MCF 10A (cell line): Measurements from ENCODE around the gene ESR1. TPM values are rescaled to one million over a fixed set of nuclear protein-coding genes. Genes with fewer than 3 reads are reported as not detected.
A peak's percentile ranks its signal among the peaks of the same experiment; 100 is the strongest.
"Not testable (repeated sequence)": the region's sequence is repeated elsewhere in the genome, so short reads cannot be mapped to it uniquely, and the experiment has no call there.

Source experiments
- BruUV-seq: library from RNA; stranded (reverse); fragments of 400-500 nt; replicated peaks from 2 replicates; lab custom pipeline; 2021; lab: Mats Ljungman, UMichigan
- CTCF ChIA-PET: fragments of 300-600 bp; sonication (Branson Sonifier 250); formaldehyde crosslinking; extraction: SDS; loops from one replicate; lab custom pipeline; 2021; ENCODE audit warnings: antibody characterized with exemption, inconsistent platforms; lab: Yijun Ruan, JAX
- POLR2A ChIA-PET: fragments of 300-600, 350-650 bp; sonication (Branson Sonifier 250); formaldehyde crosslinking; extraction: SDS; loops from one replicate; lab custom pipeline; 2020; ENCODE audit warnings: antibody characterized with exemption, inconsistent platforms; lab: Yijun Ruan, JAX
- DNase-seq: peaks from one replicate; pipeline ENCODE4 v3.0.0-alpha.2; 2018; ENCODE audit not compliant: unreplicated experiment
- H3K27ac Mint-ChIP-seq: one replicate; pipeline ENCODE4 v1.8.0; 2022; ENCODE audit warnings: mild to moderate bottlenecking, low read depth, mixed read lengths; ENCODE audit not compliant: unreplicated experiment
- H3K27me3 Mint-ChIP-seq: one replicate; pipeline ENCODE4 v1.8.0; 2022; ENCODE audit warnings: mixed read lengths; ENCODE audit not compliant: insufficient read depth, unreplicated experiment
- H3K36me3 Mint-ChIP-seq: one replicate; pipeline ENCODE4 v1.8.0; 2022; ENCODE audit warnings: mild to moderate bottlenecking, moderate library complexity, mixed read lengths; ENCODE audit not compliant: insufficient read depth, unreplicated experiment
- H3K4me1 Mint-ChIP-seq: one replicate; pipeline ENCODE4 v1.8.0; 2022; ENCODE audit warnings: mixed read lengths; ENCODE audit not compliant: insufficient read depth, unreplicated experiment
- H3K4me3 Mint-ChIP-seq: one replicate; pipeline ENCODE4 v1.8.0; 2022; ENCODE audit warnings: mild to moderate bottlenecking, moderate library complexity, mixed read lengths; ENCODE audit not compliant: unreplicated experiment
- H3K9me3 Mint-ChIP-seq: one replicate; pipeline ENCODE4 v1.8.0; 2022; ENCODE audit warnings: mixed read lengths; ENCODE audit not compliant: unreplicated experiment
- intact Hi-C: fragments of 100-400 bp; cut with micrococcal nuclease; formaldehyde crosslinking; loops from 2 replicates; pipeline ENCODE4 v1.14.1; 2022
- total RNA-seq: library from RNA; stranded (reverse); gene quantifications from 2 replicates; pipeline ENCODE4 v1.2.3, GENCODE V29; 2022
- TF ChIP-seq, protein P1 (sequence below): fragments of 200-600 bp; IDR thresholded peaks from one replicate; pipeline ENCODE4 v1.8.0; 2022; ENCODE audit warnings: antibody characterized with exemption, mild to moderate bottlenecking; ENCODE audit not compliant: unreplicated experiment

The ESR1 gene
- total RNA-seq, 1 experiment from 2014 or later, result 0.05 TPM

DNA sequence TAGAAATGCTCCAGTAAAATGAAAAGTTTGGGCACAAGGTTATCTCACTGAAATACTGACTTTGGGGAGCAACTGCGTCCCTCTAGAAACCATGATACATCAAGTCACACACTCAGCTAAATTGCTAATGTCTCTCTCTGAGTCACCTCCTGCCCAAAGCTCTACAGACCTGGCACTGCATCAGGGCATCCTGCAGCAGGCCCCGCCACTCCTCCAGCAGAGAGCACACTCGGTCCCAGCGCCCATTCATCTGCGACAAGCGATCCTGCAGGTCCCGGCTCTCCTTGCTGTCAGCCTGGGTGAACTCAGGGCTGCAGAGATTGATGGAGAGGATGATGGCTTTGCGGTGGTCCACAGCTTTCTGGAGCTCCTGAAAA lies 329.0 kb downstream of the ESR1 start:
- POLR2A ChIA-PET, result interaction anchor here (0.6 kb wide), 1 partner anchor 746 kb away, joined by 4 read pairs; no protein-coding TSS in a partner anchor
- intact Hi-C loops, result no loop called here
- BruUV-seq, result no TSS peak
- TF ChIP-seq, protein P1, sequence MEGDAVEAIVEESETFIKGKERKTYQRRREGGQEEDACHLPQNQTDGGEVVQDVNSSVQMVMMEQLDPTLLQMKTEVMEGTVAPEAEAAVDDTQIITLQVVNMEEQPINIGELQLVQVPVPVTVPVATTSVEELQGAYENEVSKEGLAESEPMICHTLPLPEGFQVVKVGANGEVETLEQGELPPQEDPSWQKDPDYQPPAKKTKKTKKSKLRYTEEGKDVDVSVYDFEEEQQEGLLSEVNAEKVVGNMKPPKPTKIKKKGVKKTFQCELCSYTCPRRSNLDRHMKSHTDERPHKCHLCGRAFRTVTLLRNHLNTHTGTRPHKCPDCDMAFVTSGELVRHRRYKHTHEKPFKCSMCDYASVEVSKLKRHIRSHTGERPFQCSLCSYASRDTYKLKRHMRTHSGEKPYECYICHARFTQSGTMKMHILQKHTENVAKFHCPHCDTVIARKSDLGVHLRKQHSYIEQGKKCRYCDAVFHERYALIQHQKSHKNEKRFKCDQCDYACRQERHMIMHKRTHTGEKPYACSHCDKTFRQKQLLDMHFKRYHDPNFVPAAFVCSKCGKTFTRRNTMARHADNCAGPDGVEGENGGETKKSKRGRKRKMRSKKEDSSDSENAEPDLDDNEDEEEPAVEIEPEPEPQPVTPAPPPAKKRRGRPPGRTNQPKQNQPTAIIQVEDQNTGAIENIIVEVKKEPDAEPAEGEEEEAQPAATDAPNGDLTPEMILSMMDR, result no peak
- no peaks in the 10 kb centered on the region for H3K27me3 Mint-ChIP-seq
- no peak overlapping the region for H3K4me3 Mint-ChIP-seq
- H3K4me1 Mint-ChIP-seq, result no peaks in the 10 kb centered on the region
- peak; percentile 47 for DNase-seq
- H3K36me3 Mint-ChIP-seq, result peaks cover 10% of the 10 kb centered on the region
- no peaks in the 10 kb centered on the region for H3K9me3 Mint-ChIP-seq
- no peak overlapping the region for H3K27ac Mint-ChIP-seq
- CTCF ChIA-PET, result no interaction called here

DNA sequence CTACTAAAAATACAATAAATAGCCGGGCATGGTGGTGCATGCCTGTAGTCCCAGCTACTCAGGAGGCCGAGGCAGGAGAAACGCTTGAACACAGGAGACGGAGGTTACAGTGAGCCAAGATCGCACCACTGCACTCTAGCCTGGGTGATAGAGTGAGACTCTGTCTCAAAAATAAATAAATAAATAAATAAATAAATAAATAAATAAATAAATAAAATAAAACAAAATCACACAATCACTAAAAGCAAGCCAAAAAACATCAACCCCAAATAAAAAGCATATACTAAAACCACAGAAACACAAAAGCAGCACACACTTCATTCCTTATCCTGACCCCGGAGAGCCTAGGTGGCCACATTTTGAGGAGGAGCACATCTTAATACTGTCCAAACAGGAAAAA lies 330.9 kb downstream of the ESR1 start:
- H3K27ac Mint-ChIP-seq, DNase-seq, intact Hi-C loops, H3K4me3 Mint-ChIP-seq, H3K27me3 Mint-ChIP-seq, CTCF ChIA-PET, H3K36me3 Mint-ChIP-seq, BruUV-seq, H3K9me3 Mint-ChIP-seq, H3K4me1 Mint-ChIP-seq, POLR2A ChIA-PET: not testable (repeated sequence)

DNA sequence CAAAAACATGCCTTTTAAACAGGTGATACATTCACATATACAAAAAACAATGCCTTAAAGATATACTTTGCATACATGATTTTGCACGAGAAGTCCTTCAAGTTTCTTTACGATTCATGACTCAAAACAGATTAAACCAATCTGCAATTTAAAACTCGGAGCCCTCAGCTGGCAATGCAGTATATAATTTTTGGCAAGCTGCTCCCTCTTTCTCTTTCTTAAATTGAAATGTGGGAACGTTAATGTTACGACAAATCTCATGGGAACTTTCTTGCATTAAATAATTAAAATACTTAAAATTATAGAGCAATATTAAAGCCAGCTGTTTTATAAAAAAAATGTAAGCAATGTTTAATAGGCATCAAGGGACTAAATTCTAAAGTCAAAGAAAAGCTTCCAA lies 334.6 kb downstream of the ESR1 start:
- Mint-ChIP-seq H3K36me3 (no peaks in the 10 kb centered on the region), H3K4me3 (no peak overlapping the region), H3K4me1 (no peaks in the 10 kb centered on the region), H3K27ac (no peak overlapping the region), H3K9me3 (no peaks in the 10 kb centered on the region), H3K27me3 (no peaks in the 10 kb centered on the region)
- intact Hi-C loops, result no loop called here
- ChIA-PET POLR2A (interaction anchor here (0.6 to 1.0 kb wide), 2 partner anchors 9 to 652 kb away, joined by 3 read pairs; no protein-coding TSS in a partner anchor), CTCF (no interaction called here)
- no TSS peak for BruUV-seq
- DNase-seq, result no peak
- TF ChIP-seq, protein P1, result no peak

- intact Hi-C loops, result no loop called here
- no peak overlapping the region for H3K27ac Mint-ChIP-seq
- DNase-seq, result no peak
- ChIA-PET POLR2A (interaction anchor here (0.9 kb wide), 1 partner anchor 41 kb away, joined by 3 read pairs; no protein-coding TSS in a partner anchor), CTCF (interaction anchor here (2.0 kb wide), 1 partner anchor 18 kb away, joined by 6 read pairs; no protein-coding TSS in a partner anchor)
- H3K36me3 Mint-ChIP-seq, result no peaks in the 10 kb centered on the region
- H3K4me3 Mint-ChIP-seq, result no peak overlapping the region
- BruUV-seq, result no TSS peak
- TF ChIP-seq, protein P1, result no peak
- no peaks in the 10 kb centered on the region for H3K4me1 Mint-ChIP-seq
- H3K27me3 Mint-ChIP-seq, result no peaks in the 10 kb centered on the region
- H3K9me3 Mint-ChIP-seq, result no peaks in the 10 kb centered on the region
Measured at GRCh38 chr6:152143359-152143758, 335.9 kb downstream of the ESR1 start.

- Mint-ChIP-seq H3K4me3 (no peak overlapping the region), H3K4me1 (no peaks in the 10 kb centered on the region)
Measured at GRCh38 chr6:152146385-152146784, 338.9 kb downstream of the ESR1 start.

More at GRCh38 chr6:152146385-152146784, 338.9 kb downstream of the ESR1 start:
- DNase-seq, result no peak
- BruUV-seq, result no TSS peak
- TF ChIP-seq, protein P1, result no peak
- Mint-ChIP-seq H3K9me3 (no peaks in the 10 kb centered on the region), H3K27me3 (no peaks in the 10 kb centered on the region), H3K27ac (no peak overlapping the region), H3K36me3 (peaks cover 6% of the 10 kb centered on the region)
- intact Hi-C loops, result no loop called here
- CTCF ChIA-PET, result interaction anchor here (0.6 kb wide), 1 partner anchor 120 kb away, joined by 3 read pairs; no protein-coding TSS in a partner anchor
- POLR2A ChIA-PET, result interaction anchor here (0.6 kb wide), 1 partner anchor 14 kb away, joined by 3 read pairs; no protein-coding TSS in a partner anchor
